Measurements from ENCODE around the gene SUGCT. TPM values are rescaled to one million over a fixed set of nuclear protein-coding genes. Genes with fewer than 3 reads are reported as not detected.

SUGCT gene
- polyA plus RNA-seq, 1 experiment, result 12.5 TPM

GRCh38 chr7:40583667-40584444 lies 449.1 kb downstream of the SUGCT start:
- ChIA-PET CTCF (no interaction called here), POLR2A (no interaction called here)
- no peaks in the 10 kb centered on the region for H3K27me3 ChIP-seq (ENCODE audit: control insufficient read depth, insufficient read depth, low read length)
- no peak for DNase-seq (ENCODE audit: low read depth, low spot score)
- TF ChIP-seq, protein P1, sequence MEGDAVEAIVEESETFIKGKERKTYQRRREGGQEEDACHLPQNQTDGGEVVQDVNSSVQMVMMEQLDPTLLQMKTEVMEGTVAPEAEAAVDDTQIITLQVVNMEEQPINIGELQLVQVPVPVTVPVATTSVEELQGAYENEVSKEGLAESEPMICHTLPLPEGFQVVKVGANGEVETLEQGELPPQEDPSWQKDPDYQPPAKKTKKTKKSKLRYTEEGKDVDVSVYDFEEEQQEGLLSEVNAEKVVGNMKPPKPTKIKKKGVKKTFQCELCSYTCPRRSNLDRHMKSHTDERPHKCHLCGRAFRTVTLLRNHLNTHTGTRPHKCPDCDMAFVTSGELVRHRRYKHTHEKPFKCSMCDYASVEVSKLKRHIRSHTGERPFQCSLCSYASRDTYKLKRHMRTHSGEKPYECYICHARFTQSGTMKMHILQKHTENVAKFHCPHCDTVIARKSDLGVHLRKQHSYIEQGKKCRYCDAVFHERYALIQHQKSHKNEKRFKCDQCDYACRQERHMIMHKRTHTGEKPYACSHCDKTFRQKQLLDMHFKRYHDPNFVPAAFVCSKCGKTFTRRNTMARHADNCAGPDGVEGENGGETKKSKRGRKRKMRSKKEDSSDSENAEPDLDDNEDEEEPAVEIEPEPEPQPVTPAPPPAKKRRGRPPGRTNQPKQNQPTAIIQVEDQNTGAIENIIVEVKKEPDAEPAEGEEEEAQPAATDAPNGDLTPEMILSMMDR (IDR thresholded peaks at IDR 0.05; ENCODE audit: low read depth, low read length), result no peak
- no peak overlapping the region for H3K4me3 ChIP-seq (ENCODE audit: low read depth, low read length)
- no peaks in the 10 kb centered on the region for H3K9me3 ChIP-seq (ENCODE audit: control insufficient read depth, insufficient read depth, low read length)
- no peak overlapping the region for H3K27ac ChIP-seq (ENCODE audit: low read depth, low read length)

DNA sequence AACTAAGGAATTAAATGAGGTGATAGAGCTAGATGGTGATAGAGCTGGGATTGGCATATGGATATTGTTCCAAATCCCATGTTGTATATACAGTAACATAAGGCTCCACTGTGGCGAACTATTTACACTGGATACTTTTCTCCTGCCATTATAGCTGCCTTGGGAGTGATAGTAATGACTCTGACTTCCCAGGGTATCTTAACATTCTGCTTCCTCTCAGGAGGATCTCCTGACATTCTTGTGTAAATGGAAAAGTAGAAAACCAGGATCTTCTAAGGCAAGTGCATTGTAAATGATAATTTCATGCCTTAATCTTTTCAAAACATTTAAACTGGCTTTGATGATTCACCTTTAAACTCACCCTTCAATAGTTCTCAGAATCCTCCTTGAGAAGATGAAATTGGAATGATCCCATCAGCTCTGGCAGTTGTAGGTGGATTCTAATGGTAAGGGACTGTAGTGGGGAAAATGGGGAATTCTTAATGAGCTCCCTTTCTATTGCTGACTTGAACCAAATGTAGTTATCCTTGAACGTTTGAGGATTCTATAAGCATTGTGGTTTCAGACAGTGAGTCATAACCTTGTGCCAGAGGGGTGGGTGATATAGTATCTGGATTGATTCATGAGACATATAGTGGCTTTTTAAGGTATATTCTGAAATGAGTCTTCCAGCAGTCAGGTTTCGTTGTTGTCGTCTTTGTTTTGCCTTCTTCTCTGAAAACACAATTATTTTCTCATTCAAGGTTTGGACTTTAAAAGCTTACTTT lies 450.0 kb downstream of the SUGCT start:
- Histone ChIP-seq H3K27ac (ENCODE audit: low read depth, low read length) (no peak overlapping the region), H3K4me3 (ENCODE audit: low read depth, low read length) (no peak overlapping the region), H3K27me3 (ENCODE audit: control insufficient read depth, insufficient read depth, low read length) (no peaks in the 10 kb centered on the region), H3K9me3 (ENCODE audit: control insufficient read depth, insufficient read depth, low read length) (no peaks in the 10 kb centered on the region)
- ChIA-PET CTCF (interaction anchor here (1.3 kb wide), 1 partner anchor 20 kb away, joined by 4 read pairs; no protein-coding TSS in a partner anchor), POLR2A (no interaction called here)
- DNase-seq (ENCODE audit: low read depth, low spot score), result no peak
- TF ChIP-seq, protein P1 (IDR thresholded peaks at IDR 0.05; ENCODE audit: low read depth, low read length), result no peak

GRCh38 chr7:40586197-40586596 lies 451.4 kb downstream of the SUGCT start:
- Histone ChIP-seq H3K27ac (ENCODE audit: low read depth, low read length) (no peak overlapping the region), H3K4me3 (ENCODE audit: low read depth, low read length) (no peak overlapping the region), H3K9me3 (ENCODE audit: control insufficient read depth, insufficient read depth, low read length) (no peaks in the 10 kb centered on the region), H3K27me3 (ENCODE audit: control insufficient read depth, insufficient read depth, low read length) (no peaks in the 10 kb centered on the region)
- no peak for DNase-seq (ENCODE audit: low read depth, low spot score)
- CTCF ChIA-PET, result interaction anchor here (2.1 kb wide), 1 partner anchor 19 kb away, joined by 15 read pairs; no protein-coding TSS in a partner anchor
- TF ChIP-seq, protein P1 (IDR thresholded peaks at IDR 0.05; ENCODE audit: low read depth, low read length), result no peak
- POLR2A ChIA-PET, result no interaction called here

DNA sequence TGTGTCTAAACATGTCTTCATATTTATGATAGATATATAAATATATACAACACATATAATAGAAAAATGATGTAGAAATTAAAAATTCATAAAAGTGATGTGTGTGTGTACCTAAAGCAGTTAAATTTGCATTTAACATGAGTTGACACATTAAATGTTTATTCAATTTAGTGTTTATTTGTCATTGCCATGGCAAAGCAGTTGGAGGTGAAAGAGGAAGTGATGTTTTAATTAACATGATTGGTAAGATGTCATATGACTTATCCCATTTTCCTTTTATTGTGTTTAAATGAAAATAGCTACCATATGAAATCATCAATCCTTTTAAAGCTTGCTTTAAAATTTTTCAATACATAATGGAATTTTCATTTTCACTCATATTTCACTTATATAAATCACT lies 452.6 kb downstream of the SUGCT start:
- no peaks in the 10 kb centered on the region for H3K9me3 ChIP-seq (ENCODE audit: control insufficient read depth, insufficient read depth, low read length)
- H3K27me3 ChIP-seq (ENCODE audit: control insufficient read depth, insufficient read depth, low read length), result no peaks in the 10 kb centered on the region
- no peak overlapping the region for H3K27ac ChIP-seq (ENCODE audit: low read depth, low read length)
- no peak for DNase-seq (ENCODE audit: low read depth, low spot score)
- TF ChIP-seq, protein P1 (IDR thresholded peaks at IDR 0.05; ENCODE audit: low read depth, low read length), result no peak
- ChIA-PET CTCF (interaction anchor here (0.6 to 2.1 kb wide), 2 partner anchors 17 to 1122 kb away, joined by 3 to 15 read pairs; no protein-coding TSS in a partner anchor), POLR2A (interaction anchor here (0.7 kb wide), 1 partner anchor 368 kb away, joined by 4 read pairs; no protein-coding TSS in a partner anchor)
- no peak overlapping the region for H3K4me3 ChIP-seq (ENCODE audit: low read depth, low read length)

- TF ChIP-seq, protein P1 (IDR thresholded peaks at IDR 0.05; ENCODE audit: low read depth, low read length), result no peak
- no peak for DNase-seq (ENCODE audit: low read depth, low spot score)
- H3K4me3 ChIP-seq (ENCODE audit: low read depth, low read length), result no peak overlapping the region
These were observed 460.3 kb downstream of the SUGCT start for GRCh38 chr7:40595129-40595528.

More at GRCh38 chr7:40595129-40595528, 460.3 kb downstream of the SUGCT start:
- no peaks in the 10 kb centered on the region for H3K27me3 ChIP-seq (ENCODE audit: control insufficient read depth, insufficient read depth, low read length)
- no peak overlapping the region for H3K27ac ChIP-seq (ENCODE audit: low read depth, low read length)
- no peaks in the 10 kb centered on the region for H3K9me3 ChIP-seq (ENCODE audit: control insufficient read depth, insufficient read depth, low read length)
- POLR2A ChIA-PET, result no interaction called here
- CTCF ChIA-PET, result no interaction called here

Measured in AG04450 (cell line).